Neuronal stem cell (in vitro differentiated cells): ENCODE data around the gene CNTNAP5.

Experiments
- DNase-seq: peaks from one replicate; pipeline ENCODE4 v3.0.0-alpha.2; 2013; ENCODE audit warnings: low spot score
- H2AFZ ChIP-seq: one replicate; pipeline ENCODE4 v1.6.1; 2013; ENCODE audit warnings: mild to moderate bottlenecking, low read length, inconsistent platforms
- H2AK5ac ChIP-seq: 2 replicates; pipeline ENCODE4 v1.6.1; 2013; ENCODE audit warnings: low read depth, mild to moderate bottlenecking, inconsistent platforms, low read length, moderate library complexity, mixed read lengths
- H2BK120ac ChIP-seq: 2 replicates; pipeline ENCODE4 v1.6.1; 2013; ENCODE audit warnings: low read depth, mild to moderate bottlenecking, inconsistent platforms, low read length, moderate library complexity, mixed read lengths
- H2BK12ac ChIP-seq: one replicate; pipeline ENCODE4 v1.6.1; 2013; ENCODE audit warnings: low read length, inconsistent platforms
- H2BK15ac ChIP-seq: 2 replicates; pipeline ENCODE4 v1.6.1; 2013; ENCODE audit warnings: mild to moderate bottlenecking, low read length, inconsistent platforms, mixed read lengths
- H2BK5ac ChIP-seq: one replicate; pipeline ENCODE4 v1.6.1; 2013; ENCODE audit warnings: inconsistent platforms, mild to moderate bottlenecking, low read length, moderate library complexity
- H3K14ac ChIP-seq: one replicate; pipeline ENCODE4 v1.6.1; 2013; ENCODE audit warnings: low read length, inconsistent platforms
- H3K18ac ChIP-seq: 2 replicates; pipeline ENCODE4 v1.6.1; 2013; ENCODE audit warnings: low read length, inconsistent platforms
- H3K23ac ChIP-seq: 2 replicates; pipeline ENCODE4 v1.6.1; 2013; ENCODE audit warnings: low read depth, mild to moderate bottlenecking, mixed read lengths, low read length, inconsistent platforms; ENCODE audit not compliant: poor library complexity
- H3K27ac ChIP-seq: replicated peaks from 3 replicates; pipeline ENCODE4 v1.5.1; 2013; ENCODE audit warnings: low read length, inconsistent platforms
- H3K27me3 ChIP-seq, 3 experiments: 2 replicates each; pipeline ENCODE4 v1.6.1; 2013; ENCODE audit warnings: low read length in 3 of 3, mild to moderate bottlenecking in 2 of 3, inconsistent platforms in 1 of 3, low read depth in 1 of 3, mixed read lengths in 1 of 3, moderate library complexity in 1 of 3; ENCODE audit not compliant: control insufficient read depth in 3 of 3, insufficient read depth in 3 of 3
- H3K36me3 ChIP-seq, 2 donors: replicated peaks in 1 of 2; 2 replicates each; pipeline ENCODE4 v1.6.1; 2013; ENCODE audit warnings: low read length in 2 of 2; ENCODE audit not compliant: control insufficient read depth in 2 of 2, insufficient read depth in 2 of 2
- H3K4ac ChIP-seq: 2 replicates; pipeline ENCODE4 v1.6.1; 2013; ENCODE audit warnings: inconsistent platforms, mild to moderate bottlenecking, low read length, moderate library complexity
- H3K4me1 ChIP-seq, 2 donors: 1 replicate in 1 of 2; 2 replicates in 1 of 2; pipeline ENCODE4 v1.6.1; 2013; ENCODE audit warnings: low read length in 2 of 2, low read depth in 1 of 2; ENCODE audit not compliant: control insufficient read depth in 2 of 2, insufficient read depth in 1 of 2
- H3K4me2 ChIP-seq: one replicate; pipeline ENCODE4 v1.6.1; 2013; ENCODE audit warnings: mild to moderate bottlenecking, low read length, inconsistent platforms; ENCODE audit not compliant: insufficient read depth, poor library complexity, severe bottlenecking
- H3K4me3 ChIP-seq, 2 donors: 2 replicates each; pipeline ENCODE4 v1.5.1; 2013; ENCODE audit warnings: low read length in 2 of 2, mild to moderate bottlenecking in 2 of 2, inconsistent platforms in 1 of 2, moderate library complexity in 1 of 2
- H3K79me1 ChIP-seq: one replicate; pipeline ENCODE4 v1.6.1; 2013; ENCODE audit warnings: low read depth, mild to moderate bottlenecking, inconsistent platforms, low read length, moderate library complexity
- H3K9ac ChIP-seq: one replicate; pipeline ENCODE4 v1.6.1; 2013; ENCODE audit warnings: mild to moderate bottlenecking, low read depth, low read length, inconsistent platforms; ENCODE audit not compliant: poor library complexity
- H3K9me3 ChIP-seq, 2 donors: replicated peaks in 1 of 2; 2 replicates each; pipeline versions ENCODE3 to v1.6.1; 2013; ENCODE audit warnings: low read length in 2 of 2, mild to moderate bottlenecking in 2 of 2, inconsistent platforms in 1 of 2, low read depth in 1 of 2, mixed read lengths in 1 of 2, moderate library complexity in 1 of 2; ENCODE audit not compliant: control insufficient read depth in 2 of 2, insufficient read depth in 1 of 2
- H4K8ac ChIP-seq: one replicate; pipeline ENCODE4 v1.6.1; 2013; ENCODE audit warnings: low read depth, mild to moderate bottlenecking, inconsistent platforms, low read length, moderate library complexity
- H4K91ac ChIP-seq: one replicate; pipeline ENCODE4 v1.6.1; 2013; ENCODE audit warnings: low read length, low read depth, mild to moderate bottlenecking, inconsistent platforms; ENCODE audit not compliant: poor library complexity
- WGBS, 2 donors: extraction: QIAGEN DNeasy Blood & Tissue Kit; methylation state at CpG; one replicate each; pipeline ENCODE4 v1.1.7; 2013; ENCODE audit warnings: missing lambda C conversion rate in 2 of 2, mixed read lengths in 1 of 2; ENCODE audit not compliant: insufficient read length in 2 of 2, insufficient replicate concordance in 1 of 2; ENCODE audit errors: extremely low coverage in 2 of 2; 5-methylcytosine and 5-hydroxymethylcytosine counted together

Gene CNTNAP5

DNA sequence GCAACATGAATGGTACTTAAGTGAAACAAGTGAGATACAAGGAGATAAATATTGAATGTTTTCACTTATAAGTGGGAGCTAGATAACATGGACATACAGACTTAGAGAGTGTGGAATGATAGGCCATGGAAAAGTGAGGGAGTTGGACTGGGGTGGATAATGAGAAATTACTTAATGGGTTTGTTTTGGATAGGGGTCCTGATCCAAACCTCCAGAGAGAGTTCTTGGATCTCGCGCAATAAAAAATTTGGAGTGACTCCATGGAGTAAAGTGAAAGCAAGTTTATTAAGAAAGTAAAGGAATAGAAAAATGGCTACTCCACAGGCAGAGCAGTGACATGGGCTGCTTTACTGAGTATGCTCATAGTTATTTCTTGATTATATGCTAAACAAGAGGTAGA lies 508.9 kb downstream of the CNTNAP5 start:
- no peak overlapping the region for H2BK5ac ChIP-seq
- no peak overlapping the region for H2AFZ ChIP-seq
- H3K18ac ChIP-seq = no peak overlapping the region
- no peaks in the 10 kb centered on the region for H3K27me3 ChIP-seq
- no peak overlapping the region for H2AK5ac ChIP-seq
- no peak overlapping the region for H4K91ac ChIP-seq
- H3K4me3 ChIP-seq = no peak overlapping the region
- DNase-seq = no peak
- H2BK12ac ChIP-seq = no peak overlapping the region
- H3K27ac ChIP-seq = no peak overlapping the region
- H3K23ac ChIP-seq = no peak overlapping the region
- no peaks in the 10 kb centered on the region for H3K9me3 ChIP-seq
- H3K9ac ChIP-seq = no peak overlapping the region
- H3K4ac ChIP-seq = no peak overlapping the region
- H3K4me2 ChIP-seq = no peak overlapping the region
- no CpG with 5 or more reads among the region's 2 CpGs for WGBS, 2 donors
- H3K79me1 ChIP-seq = no peaks in the 10 kb centered on the region
- no peaks in the 10 kb centered on the region for H3K4me1 ChIP-seq
- H2BK15ac ChIP-seq = no peak overlapping the region
- no peak overlapping the region for H4K8ac ChIP-seq
- no peaks in the 10 kb centered on the region for H3K36me3 ChIP-seq
- H2BK120ac ChIP-seq = no peak overlapping the region
- H3K14ac ChIP-seq = no peak overlapping the region

DNA sequence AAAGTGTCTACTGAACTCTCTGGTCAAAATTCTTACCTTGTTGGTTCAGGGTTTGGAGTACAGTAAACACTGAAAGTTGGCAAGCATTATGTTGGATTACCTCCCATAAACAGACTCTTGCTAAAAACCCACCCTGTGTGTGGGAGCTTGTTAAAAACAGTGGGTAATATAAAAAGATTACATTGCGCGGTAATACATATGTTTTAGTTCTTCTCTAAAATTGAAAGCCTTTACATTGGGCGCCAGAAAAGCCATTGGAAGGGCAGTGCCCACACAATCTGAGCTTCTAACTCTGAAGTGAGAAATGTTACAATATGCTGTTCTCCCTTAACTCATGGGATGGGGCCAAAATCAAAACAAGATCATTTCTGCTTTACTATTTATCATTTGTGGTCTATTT lies 510.7 kb downstream of the CNTNAP5 start:
- Histone ChIP-seq H3K27me3 (no peaks in the 10 kb centered on the region), H2AFZ (no peak overlapping the region), H3K23ac (no peak overlapping the region), H3K9ac (no peak overlapping the region), H3K36me3 (no peaks in the 10 kb centered on the region), H2AK5ac (no peak overlapping the region), H2BK5ac (no peak overlapping the region), H3K9me3 (no peaks in the 10 kb centered on the region), H3K14ac (no peak overlapping the region), H2BK120ac (no peak overlapping the region), H3K4me1 (no peaks in the 10 kb centered on the region), H3K18ac (no peak overlapping the region), H3K4ac (no peak overlapping the region), H3K79me1 (no peaks in the 10 kb centered on the region), H3K4me2 (no peak overlapping the region), H2BK12ac (no peak overlapping the region), H4K8ac (no peak overlapping the region), H3K27ac (no peak overlapping the region), H2BK15ac (no peak overlapping the region), H4K91ac (no peak overlapping the region), H3K4me3 (no peak overlapping the region)
- WGBS, 2 donors = no CpG with 5 or more reads among the region's 3 CpGs
- no peak for DNase-seq

DNA sequence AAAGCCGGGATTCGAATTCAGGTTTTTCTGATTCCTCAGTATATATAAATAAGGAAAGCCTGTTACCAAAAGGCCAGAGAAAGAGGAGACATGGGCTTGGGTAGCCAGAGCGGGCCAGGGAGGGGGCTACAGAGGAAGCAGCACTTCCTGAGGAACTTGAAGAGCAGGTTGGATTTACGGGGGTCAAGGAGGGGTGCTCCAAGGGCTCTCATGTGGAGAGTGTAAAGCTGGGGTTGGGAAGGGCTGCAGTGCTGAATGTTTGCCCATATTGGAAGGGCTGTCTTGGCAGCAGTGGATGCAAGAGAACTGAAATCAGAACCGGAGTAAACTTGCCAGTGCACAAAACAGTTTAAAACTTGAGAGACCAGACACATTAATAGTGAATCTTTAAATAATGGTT lies 511.5 kb downstream of the CNTNAP5 start:
- Histone ChIP-seq H2AFZ (no peak overlapping the region), H3K23ac (no peak overlapping the region), H2BK15ac (no peak overlapping the region), H3K4ac (no peak overlapping the region), H4K91ac (no peak overlapping the region), H3K9ac (no peak overlapping the region), H2BK120ac (no peak overlapping the region), H3K4me3 (no peak overlapping the region), H2BK12ac (no peak overlapping the region), H3K79me1 (no peaks in the 10 kb centered on the region), H2BK5ac (no peak overlapping the region), H4K8ac (no peak overlapping the region), H3K27ac (no peak overlapping the region), H3K27me3 (no peaks in the 10 kb centered on the region), H2AK5ac (no peak overlapping the region), H3K9me3 (no peaks in the 10 kb centered on the region), H3K4me2 (no peak overlapping the region), H3K36me3 (no peaks in the 10 kb centered on the region), H3K14ac (no peak overlapping the region), H3K4me1 (no peaks in the 10 kb centered on the region), H3K18ac (no peak overlapping the region)
- no peak for DNase-seq
- WGBS, 2 donors = no CpG with 5 or more reads among the region's 5 CpGs

DNA sequence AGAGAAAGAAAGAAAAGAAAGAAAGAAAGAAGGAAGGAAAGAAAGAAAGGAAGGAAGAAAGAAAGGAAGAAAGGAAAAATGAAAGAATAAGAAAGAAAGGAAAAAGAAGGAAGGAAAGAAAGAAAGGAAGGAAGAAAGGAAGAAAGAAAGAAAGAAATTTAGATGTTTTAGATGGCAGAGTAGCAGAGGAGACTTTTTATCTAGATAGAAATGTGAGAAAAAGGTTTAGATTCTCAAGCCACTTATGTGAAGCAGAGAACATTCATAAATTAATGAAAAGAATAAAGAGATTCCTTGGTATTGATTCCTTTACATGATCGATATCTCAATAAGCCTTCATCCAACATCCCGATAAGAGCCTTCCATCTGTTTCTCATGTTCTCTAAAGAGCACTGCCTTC lies 513.5 kb downstream of the CNTNAP5 start:
- no peak overlapping the region for H2BK15ac ChIP-seq

More for the DNA sequence above, 513.5 kb downstream of the CNTNAP5 start:
- Histone ChIP-seq H3K4me1 (no peaks in the 10 kb centered on the region), H3K36me3 (no peaks in the 10 kb centered on the region), H4K8ac (no peak overlapping the region), H4K91ac (no peak overlapping the region), H3K23ac (no peak overlapping the region), H3K9ac (no peak overlapping the region), H2BK120ac (no peak overlapping the region), H3K4me2 (no peak overlapping the region), H2AFZ (no peak overlapping the region), H3K79me1 (no peaks in the 10 kb centered on the region), H2AK5ac (no peak overlapping the region), H3K27ac (no peak overlapping the region), H3K18ac (no peak overlapping the region), H3K4ac (no peak overlapping the region), H3K27me3 (no peaks in the 10 kb centered on the region), H3K14ac (no peak overlapping the region), H2BK12ac (no peak overlapping the region), H3K9me3 (no peaks in the 10 kb centered on the region), H2BK5ac (no peak overlapping the region), H3K4me3 (no peak overlapping the region)
- no peak for DNase-seq
- no CpG with 5 or more reads among the region's 2 CpGs for WGBS, 2 donors
